ENCODE data around the gene OR10H4. TPM values are rescaled to one million over a fixed set of nuclear protein-coding genes. Genes with fewer than 3 reads are reported as not detected.

OR10H4 gene
- total RNA-seq, 1 donor, result not detected

DNA sequence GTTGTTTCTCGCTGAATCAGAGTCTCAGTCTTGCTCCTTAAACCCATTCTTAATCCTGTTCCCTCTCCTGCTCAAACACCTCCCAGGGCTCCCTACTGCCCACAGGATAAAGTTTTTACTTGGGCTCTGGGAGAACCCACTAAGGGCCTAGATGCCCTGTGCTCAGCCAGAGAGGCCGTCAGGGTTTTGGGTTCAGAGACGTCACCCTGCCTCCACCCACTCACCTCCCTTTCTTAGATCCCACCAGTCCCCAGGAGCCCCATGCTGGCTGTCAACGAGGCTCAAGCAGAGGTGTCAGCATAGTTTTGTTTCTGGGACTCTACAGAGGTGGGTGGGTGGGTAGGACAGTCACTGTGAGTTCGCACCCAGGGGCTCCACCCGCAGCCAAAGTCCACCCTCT, 35.4 kb upstream of the OR10H4 start:
- no peak for DNase-seq (ENCODE audit: low read depth)
- H3K4me3 ChIP-seq (ENCODE audit: low read depth, low read length), result no peak overlapping the region
- TF ChIP-seq CTCF (IDR thresholded peaks at IDR 0.05; ENCODE audit: insufficient read depth, low read depth, low read length), result no peak

GRCh38 chr19:15913830-15914229, 35.0 kb upstream of the OR10H4 start:
- no peak overlapping the region for H3K4me3 ChIP-seq (ENCODE audit: low read depth, low read length)
- TF ChIP-seq CTCF (IDR thresholded peaks at IDR 0.05; ENCODE audit: insufficient read depth, low read depth, low read length), result no peak
- DNase-seq (ENCODE audit: low read depth), result no peak

DNA sequence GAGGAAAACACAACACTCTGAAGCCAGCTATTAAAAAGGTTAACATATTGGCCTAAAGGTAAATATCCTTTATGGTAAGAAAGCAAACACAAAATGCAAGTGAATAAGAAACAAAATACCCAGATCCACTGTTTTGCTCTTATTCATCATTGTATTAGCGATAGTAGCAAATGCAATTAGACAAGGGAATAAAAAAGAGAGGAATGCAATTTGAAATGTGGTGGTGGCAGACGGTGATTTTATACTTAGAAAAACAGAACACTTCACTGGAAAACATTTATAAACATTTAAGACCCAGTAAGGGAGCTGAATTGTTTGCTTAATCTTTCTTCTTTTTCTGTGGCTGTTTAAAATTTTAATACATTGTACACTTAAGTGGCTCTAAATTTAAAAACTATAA, 33.7 kb upstream of the OR10H4 start:
- no peak overlapping the region for H3K4me3 ChIP-seq (ENCODE audit: low read depth, low read length)
- DNase-seq (ENCODE audit: low read depth), result no peak
- no peak for TF ChIP-seq CTCF (IDR thresholded peaks at IDR 0.05; ENCODE audit: insufficient read depth, low read depth, low read length)

DNA sequence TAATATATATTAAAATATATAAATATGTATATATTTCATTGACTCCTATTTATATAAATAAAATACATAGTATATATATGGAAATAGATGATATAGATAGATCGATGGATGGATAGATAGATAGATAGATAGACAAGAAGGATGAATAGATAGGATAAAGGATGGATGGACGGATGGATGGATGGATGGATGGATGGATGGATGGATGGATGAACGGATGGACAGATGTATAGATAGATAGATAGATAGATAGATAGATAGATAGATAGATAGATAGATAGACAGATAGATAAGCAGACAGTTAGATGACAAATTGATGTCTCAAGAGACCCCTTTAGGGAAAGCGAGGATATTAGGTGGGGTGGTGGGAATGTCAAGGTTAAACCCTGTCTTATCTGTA, 29.6 kb upstream of the OR10H4 start:
- no peak overlapping the region for H3K4me3 ChIP-seq (ENCODE audit: low read depth, low read length)
- no peak for TF ChIP-seq CTCF (IDR thresholded peaks at IDR 0.05; ENCODE audit: insufficient read depth, low read depth, low read length)
- no peak for DNase-seq (ENCODE audit: low read depth)

DNA sequence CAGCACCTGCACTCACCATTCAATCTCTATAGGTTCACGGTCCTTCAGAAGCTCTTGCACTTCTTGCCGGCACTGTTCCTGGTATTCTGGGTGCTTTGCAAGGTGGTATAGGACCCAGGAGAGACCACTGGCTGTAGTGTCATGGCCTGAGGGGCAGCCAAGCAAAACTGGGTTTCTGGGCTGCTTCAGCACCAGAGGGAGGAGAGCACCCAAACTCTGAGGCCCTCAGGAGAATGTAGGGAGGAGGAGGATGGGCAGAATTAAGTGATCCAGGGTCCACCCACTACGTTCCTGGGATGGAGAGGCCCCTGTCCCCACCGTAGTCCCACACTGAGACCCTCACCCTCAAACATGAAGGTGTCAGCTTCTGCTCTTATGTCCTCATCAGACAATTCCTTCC, 26.8 kb upstream of the OR10H4 start:
- no peak overlapping the region for H3K4me3 ChIP-seq (ENCODE audit: low read depth, low read length)
- no peak for DNase-seq (ENCODE audit: low read depth)
- no peak for TF ChIP-seq CTCF (IDR thresholded peaks at IDR 0.05; ENCODE audit: insufficient read depth, low read depth, low read length)

DNA sequence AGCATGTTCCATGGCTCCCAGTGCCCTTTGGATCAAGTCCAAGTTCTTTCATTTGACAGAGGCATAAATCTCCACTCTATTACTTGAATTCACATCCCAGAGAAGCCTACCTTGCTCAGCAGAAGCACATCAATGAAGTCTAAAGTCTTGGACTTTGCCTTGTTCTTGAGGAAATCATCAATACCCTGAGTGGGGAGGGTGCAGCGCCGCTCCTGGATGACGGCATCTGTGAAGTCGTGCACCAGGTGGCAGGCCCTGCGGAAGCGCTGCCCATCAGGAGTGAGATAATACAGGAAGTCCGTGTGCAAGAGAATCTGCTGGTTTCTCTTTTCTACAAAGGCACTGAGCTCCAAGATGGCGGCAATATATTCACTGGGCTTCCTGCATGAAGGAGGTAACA, 25.1 kb upstream of the OR10H4 start:
- H3K4me3 ChIP-seq (ENCODE audit: low read depth, low read length), result no peak overlapping the region
- no peak for TF ChIP-seq CTCF (IDR thresholded peaks at IDR 0.05; ENCODE audit: insufficient read depth, low read depth, low read length)
- no peak for DNase-seq (ENCODE audit: low read depth)

DNA sequence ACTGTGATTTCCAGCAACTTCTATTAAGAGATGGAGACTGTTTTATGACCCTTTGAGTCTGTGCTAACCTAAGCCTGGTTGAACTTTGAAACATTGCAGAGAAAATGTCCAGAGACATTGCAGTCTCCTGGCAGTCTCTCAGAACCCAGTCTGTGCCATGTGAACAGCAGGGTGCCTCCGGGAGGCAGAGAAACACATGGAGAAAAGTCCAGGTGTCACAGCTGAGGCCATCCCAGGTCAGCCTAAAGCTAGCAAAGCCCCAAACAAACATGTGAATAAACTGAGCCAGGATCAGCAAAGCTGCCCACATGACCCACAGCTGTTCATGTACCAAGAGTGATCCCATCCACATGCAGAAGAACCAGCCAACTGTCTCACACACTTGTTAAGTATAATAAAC, 22.3 kb upstream of the OR10H4 start:
- TF ChIP-seq CTCF (IDR thresholded peaks at IDR 0.05; ENCODE audit: insufficient read depth, low read depth, low read length), result no peak
- DNase-seq (ENCODE audit: low read depth), result no peak
- no peak overlapping the region for H3K4me3 ChIP-seq (ENCODE audit: low read depth, low read length)
